HG02571 (cell line): ENCODE data around the gene SULT1B1.

Experiments
- ATAC-seq: cut with Tn5 transposase; IDR thresholded peaks from one replicate; pipeline ENCODE4 v1.9.1; 2021; ENCODE audit warnings: mild to moderate bottlenecking, moderate library complexity; ENCODE audit not compliant: unreplicated experiment

Gene SULT1B1

DNA sequence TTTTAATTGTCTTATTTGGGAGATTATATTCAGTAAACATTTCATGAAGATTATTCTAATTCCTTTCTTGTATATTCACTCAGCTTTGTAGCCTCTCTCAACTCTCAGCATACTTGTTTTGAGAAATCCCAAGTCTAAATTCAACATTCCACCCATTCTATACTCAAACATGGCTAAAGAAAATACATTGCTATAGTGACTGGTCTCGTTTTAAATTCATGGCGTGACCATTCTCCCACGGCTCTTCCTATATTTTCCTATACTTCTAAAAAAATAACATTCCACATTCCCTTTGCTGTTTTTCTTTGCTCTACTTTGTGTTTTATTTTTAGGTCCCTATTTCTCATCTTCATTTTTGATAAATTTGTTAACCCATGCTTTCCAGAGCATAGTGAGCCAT lies 58.2 kb downstream of the SULT1B1 start:
- no peak for ATAC-seq

DNA sequence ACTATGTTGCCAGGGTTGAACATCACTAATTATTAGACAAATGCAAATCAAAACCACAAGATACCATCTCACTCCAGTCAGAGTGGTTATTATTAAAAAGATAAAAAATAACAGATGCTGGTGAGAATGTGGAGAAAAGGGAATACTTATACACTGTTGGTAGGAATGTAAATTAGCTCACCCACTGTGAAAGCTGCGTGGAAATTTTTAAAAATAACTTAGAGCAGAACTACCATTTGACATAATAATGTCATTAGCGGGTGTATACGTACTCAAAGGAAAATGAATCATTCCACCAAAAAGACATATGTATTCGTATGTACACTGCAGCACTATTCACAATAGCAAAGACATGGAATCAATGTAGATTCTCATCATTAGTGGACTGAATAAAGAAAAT lies 58.7 kb downstream of the SULT1B1 start:
- no peak for ATAC-seq

DNA sequence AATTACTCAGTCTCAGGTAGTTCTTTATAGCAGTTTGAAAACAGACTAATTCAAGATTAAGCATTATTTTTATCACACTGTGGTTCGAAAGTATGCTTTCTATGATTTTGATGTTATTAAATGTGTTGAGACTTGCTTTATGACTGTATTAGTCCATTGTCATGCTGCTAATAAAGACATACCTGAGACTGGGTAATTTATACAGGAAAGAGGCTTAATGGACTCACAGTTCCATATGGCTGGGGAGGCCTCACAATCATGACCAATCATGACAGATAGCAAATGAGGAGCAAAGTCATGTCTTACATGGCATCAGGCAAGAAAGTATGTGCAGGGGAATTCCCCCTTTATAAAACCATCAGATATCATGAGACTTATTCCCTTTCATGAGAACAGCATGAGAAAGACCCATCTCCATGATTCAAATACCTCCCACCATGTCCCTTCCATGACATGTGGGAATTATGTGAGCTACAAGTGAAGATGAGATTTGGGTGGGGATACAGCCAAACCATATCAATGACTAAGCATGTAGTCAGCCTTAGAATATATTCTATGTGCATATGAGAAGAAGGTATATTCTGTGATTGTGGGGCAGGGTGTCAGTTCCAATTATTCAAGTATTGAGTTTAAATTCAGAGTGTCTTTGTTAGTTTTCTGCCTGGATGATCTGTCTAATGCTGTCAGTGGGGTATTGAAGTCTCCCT lies 62.7 kb downstream of the SULT1B1 start:
- ATAC-seq = no peak

DNA sequence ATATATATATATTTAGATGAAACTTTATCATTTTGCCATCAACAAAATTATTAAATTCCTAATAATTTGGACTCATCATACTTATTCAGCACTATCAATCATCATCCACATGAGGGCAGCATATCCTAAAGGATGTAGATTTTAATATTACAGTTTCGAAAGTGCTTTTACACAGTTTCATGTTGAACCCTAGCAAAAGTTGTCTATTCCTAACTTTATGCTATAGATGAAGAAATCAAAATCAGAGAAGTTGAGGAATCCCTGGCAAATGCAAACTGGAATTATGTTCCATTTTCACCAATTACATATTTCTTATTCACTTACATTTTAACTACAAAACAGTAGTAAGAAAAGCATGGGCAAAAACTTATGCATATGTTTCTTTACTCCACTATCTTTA lies 70.8 kb downstream of the SULT1B1 start:
- no peak for ATAC-seq

DNA sequence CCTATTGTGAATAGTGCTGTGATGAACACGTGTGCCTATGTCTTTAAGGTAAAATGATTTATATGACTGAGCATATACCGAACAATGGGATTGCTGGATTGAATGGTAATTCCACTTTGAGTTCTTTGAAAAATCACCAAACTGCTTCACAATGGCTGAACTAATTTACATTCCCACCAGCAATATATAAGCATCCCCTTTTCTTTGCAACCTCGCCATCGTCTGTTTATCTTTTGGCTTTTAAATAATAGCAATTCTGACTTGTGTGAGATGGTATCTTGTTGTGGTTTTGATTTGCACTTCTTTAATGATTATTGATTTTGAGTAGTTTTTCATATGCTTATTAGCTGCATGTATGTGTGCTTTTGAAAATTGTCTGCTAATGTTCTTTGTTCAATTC lies 75.6 kb downstream of the SULT1B1 start:
- no peak for ATAC-seq
